NCI-H524 treated with DMSO at 0.1 percent for 48 hours (cell line): ENCODE results near the gene CD58.

Experiments
- DNase-seq: peaks from one replicate; lab custom pipeline; 2025; lab: John Stamatoyannopoulos, UW

Gene CD58

DNA sequence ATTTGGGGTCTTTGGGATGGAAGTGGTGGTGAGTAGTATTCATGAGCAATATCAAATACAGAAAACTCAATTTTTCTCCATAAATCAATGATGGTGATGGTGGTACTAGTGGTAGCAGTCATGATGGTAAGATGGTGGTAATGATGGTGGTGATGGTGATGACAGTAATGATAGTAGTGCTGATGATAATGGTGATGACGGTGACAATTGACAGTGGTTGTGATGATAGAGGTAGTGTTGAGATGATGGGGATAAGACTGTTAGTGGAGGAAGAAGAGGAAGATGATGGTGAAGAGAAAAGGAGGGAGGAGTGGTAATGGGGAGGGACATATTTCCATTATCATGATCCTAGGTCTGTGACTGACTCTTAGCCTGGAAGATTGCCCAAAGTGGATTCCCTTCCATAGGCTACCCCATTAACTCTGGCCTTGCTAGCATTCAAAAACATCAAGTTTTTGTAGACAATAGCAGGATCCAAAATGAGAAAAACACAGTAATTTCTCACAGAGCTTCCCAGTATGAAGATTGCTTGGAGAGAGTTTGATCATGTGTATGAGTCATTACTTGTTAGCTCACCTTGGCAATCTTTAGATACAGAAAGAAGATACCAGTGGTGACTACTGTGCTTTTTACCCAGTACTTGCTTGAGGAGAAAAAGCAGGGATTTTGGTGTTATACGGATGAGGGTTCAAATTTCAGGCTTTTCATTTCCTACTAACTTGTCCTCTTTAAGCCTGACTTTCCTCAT lies 103.8 kb downstream of the CD58 start:
- no peak for DNase-seq

DNA sequence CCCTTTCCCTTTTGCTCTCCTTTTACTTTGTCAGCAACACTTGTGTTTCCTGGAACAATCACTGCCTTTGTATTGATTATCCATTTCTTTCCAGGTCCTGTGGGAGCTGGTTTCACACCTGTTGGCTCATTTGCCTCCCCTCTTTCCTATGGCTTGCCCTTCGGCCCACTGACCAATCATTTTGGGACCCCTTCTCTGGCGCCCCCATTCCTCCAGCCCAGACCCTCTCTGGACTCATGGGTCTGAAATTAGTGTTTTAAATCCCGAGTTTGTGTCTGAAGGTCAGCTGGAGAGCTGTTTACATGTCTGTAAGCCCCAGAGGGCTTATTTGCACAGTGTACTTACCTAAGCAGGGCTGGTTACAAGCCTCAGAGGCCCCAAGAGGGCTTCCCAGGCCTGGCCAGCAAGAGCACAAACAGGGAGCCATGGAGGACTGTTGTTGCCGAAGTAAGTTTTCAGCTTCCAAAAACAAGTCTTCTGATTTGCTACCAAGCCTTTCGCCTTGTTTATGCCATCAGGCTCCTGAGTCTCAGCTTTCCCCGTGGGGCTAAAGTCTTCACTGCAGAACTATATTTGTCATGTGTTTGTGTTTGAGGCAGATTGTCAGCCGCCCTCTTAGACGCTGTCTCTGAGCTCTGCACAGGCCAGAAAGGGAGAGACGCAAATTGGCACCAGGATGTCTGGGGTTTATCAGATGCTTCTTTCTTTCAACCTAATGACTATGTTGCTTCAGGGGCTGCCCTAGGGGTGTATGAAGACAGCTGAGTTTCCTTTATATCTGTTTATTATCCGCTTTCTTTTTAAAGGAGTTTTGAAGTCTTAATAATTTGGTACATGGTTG lies 104.8 kb downstream of the CD58 start:
- no peak for DNase-seq

DNA sequence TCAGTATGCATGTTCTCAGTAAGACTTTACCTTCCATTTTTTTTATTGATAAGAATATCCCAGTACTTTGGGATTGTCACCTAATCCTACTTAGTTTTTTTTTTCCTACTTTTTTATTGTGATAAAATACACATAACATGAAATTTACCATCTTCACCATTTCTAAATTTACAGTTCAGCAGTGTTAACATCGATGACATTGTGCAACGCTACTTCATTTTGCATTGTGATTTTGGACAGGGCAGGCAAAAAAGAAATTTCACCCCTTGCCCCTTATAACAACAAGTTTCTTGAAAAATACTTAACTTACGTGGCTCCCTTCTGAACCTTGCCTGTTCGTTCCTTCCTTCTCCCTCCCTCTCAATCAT lies 105.4 kb downstream of the CD58 start:
- DNase-seq = no peak
